ENCODE results near the gene ZER1.

The ZER1 gene

DNA sequence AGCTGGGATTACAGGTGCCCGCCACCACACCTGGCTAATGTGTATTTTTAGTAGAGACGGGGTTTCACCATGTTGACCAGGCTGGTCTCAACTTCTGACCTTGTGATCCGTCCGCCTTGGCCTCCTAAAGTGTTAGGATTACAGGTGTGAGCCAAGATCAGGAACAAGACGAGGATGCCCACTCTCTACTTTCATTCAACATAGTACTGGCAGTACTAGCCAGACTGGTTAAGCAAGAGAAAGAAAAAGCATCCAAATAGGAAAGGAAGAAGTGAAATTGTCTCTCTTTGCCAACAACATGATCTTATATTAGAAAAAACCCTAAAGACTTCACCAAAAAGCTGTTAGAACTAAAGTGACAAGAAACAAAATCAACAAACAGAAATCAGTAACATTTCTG is 39.1 kb upstream of the ZER1 start:
- TF ChIP-seq, protein P1, sequence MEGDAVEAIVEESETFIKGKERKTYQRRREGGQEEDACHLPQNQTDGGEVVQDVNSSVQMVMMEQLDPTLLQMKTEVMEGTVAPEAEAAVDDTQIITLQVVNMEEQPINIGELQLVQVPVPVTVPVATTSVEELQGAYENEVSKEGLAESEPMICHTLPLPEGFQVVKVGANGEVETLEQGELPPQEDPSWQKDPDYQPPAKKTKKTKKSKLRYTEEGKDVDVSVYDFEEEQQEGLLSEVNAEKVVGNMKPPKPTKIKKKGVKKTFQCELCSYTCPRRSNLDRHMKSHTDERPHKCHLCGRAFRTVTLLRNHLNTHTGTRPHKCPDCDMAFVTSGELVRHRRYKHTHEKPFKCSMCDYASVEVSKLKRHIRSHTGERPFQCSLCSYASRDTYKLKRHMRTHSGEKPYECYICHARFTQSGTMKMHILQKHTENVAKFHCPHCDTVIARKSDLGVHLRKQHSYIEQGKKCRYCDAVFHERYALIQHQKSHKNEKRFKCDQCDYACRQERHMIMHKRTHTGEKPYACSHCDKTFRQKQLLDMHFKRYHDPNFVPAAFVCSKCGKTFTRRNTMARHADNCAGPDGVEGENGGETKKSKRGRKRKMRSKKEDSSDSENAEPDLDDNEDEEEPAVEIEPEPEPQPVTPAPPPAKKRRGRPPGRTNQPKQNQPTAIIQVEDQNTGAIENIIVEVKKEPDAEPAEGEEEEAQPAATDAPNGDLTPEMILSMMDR (IDR thresholded peaks at IDR 0.05; ENCODE audit: insufficient read depth, low read depth, low read length, missing control alignments): no peak
- DNase-seq (ENCODE audit: low read depth): no peak
- no peak overlapping the region for H3K4me3 ChIP-seq (ENCODE audit: low read depth, low read length)

DNA sequence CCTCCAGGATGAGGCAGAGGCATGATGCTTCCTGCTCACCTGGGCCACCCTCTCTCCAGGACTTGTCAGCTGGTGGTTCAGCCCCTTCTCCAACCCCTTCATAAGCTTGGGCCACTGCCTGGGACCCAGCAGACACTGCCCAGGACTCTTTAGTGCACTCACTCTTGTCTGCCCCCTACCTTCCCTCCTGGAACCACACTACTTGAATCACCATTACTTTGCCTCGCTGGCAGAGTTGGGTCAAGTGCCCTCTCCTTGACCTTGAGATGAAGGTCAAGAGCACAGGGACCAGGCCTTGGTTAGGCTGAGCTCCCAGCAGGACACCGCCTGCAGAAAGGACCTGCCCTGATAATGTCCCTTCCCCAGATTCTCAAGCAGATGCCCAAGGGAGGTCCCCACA is 38.1 kb upstream of the ZER1 start:
- no peak for DNase-seq (ENCODE audit: low read depth)
- no peak overlapping the region for H3K4me3 ChIP-seq (ENCODE audit: low read depth, low read length)
- TF ChIP-seq, protein P1 (IDR thresholded peaks at IDR 0.05; ENCODE audit: insufficient read depth, low read depth, low read length, missing control alignments): no peak

DNA sequence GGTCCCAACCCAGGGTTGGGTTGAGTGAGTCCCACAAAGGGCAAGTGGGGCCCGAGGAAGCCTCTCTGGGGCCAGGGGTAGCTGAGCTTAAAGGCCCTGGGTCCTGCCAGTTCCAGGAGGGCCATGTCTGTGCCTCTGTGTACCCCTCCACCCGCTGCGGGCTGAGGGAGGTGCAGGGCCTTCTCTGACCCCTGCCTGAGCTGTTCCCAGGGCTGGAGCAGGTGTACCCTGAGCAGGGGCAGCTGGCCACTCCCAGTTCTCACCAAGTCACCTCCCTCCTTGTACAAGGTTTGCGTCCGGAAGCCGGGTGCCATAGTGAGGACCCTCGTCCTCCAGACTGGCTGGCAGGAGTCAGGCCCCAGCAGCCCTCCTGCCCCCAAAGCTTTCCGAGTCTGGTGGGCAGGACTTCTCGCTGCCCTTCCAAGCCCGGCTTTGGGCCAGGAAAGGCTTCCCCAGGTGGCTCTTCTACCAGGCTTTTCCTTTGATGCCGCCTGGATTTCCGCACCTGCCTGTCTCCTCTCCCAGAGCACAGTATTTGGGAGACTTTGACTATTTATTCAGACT is 37.4 kb upstream of the ZER1 start:
- no peak for DNase-seq (ENCODE audit: low read depth)
- TF ChIP-seq, protein P1 (IDR thresholded peaks at IDR 0.05; ENCODE audit: insufficient read depth, low read depth, low read length, missing control alignments): no peak
- H3K4me3 ChIP-seq (ENCODE audit: low read depth, low read length): no peak overlapping the region

DNA sequence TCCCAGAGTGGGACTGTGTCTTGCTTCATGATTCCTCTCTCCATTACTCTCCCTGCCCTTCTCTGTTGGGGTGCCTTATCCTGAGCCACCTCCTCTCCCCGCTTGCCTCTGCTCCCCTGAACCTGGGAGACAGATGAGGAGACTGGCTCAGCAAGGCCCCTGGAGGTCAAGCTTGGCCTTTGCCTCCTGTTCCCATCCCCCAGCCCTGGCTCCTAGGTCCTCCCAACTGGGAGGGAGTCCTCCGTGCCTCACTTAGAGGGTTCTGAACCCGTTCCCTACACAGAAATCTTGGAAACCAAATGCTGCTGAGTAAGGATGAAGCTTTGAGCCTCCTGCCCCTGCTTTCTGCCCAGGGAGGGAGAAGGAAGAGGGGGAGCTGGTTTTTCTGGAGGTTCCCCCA is 36.8 kb upstream of the ZER1 start:
- TF ChIP-seq, protein P1 (IDR thresholded peaks at IDR 0.05; ENCODE audit: insufficient read depth, low read depth, low read length, missing control alignments): no peak
- DNase-seq (ENCODE audit: low read depth): no peak
- H3K4me3 ChIP-seq (ENCODE audit: low read depth, low read length): no peak overlapping the region

DNA sequence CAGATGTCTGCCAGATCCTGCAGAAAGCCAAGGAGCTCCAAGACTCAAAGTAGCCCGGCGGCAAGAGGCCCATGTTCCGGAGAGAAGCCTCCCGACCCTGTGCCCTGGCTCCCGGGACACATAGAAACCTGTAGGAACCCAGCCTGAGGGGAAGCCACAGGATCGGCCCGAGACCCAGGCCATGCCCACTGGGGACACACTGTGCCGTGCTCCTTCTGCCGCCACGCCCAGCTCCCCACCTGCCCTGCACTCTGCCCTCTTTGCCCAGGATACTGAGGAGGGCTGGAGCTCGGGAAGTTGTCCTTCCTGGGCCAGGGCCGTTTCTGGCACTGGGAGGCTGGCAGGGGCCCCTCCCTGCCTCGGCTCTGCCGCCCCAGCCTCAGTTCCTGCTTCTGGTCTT is 36.1 kb upstream of the ZER1 start:
- TF ChIP-seq, protein P1 (IDR thresholded peaks at IDR 0.05; ENCODE audit: insufficient read depth, low read depth, low read length, missing control alignments): no peak
- no peak for DNase-seq (ENCODE audit: low read depth)

DNA sequence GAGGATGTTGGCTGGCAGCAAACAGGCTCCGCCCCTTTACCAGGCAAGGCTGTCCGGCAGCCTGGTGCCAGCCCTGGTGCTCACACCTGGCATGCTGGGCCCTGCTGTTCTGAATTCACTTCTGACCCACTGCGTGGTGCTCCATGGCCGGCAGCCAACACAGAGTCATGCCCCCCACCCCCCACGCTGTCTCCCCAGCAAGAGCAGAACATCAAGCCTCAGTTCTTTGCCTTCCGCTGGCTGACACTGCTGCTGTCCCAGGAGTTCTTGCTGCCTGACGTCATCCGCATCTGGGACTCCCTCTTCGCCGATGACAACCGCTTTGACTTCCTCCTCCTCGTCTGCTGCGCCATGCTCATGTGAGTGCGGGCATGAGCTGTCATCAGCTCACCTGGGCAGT is 33.9 kb upstream of the ZER1 start:
- H3K4me3 ChIP-seq (ENCODE audit: low read depth, low read length): no peak overlapping the region
- TF ChIP-seq, protein P1 (IDR thresholded peaks at IDR 0.05; ENCODE audit: insufficient read depth, low read depth, low read length, missing control alignments): no peak
- no peak for DNase-seq (ENCODE audit: low read depth)

More for the DNA sequence above, 36.1 kb upstream of the ZER1 start:
- no peak overlapping the region for H3K4me3 ChIP-seq (ENCODE audit: low read depth, low read length)

DNA sequence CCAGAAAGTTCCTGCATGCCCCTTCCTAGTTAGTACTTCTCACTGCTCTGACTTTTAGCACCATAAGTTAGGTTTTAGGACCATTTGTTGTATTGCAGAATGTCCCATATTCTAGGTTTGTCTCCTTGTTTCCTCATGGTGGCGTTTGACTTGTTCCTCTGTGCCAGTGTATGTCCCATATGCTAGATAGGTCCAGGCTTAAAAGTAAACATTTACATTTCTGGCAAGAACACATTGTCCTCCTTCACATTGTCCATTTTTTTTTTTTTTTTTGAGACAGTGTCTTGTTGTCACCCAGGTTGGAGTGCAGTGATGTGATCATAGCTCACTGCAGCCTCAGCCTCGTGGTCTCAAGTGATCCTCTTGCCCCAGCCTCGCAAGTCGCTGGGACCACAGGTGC is 30.8 kb upstream of the ZER1 start:
- H3K4me3 ChIP-seq (ENCODE audit: low read depth, low read length): no peak overlapping the region
- no peak for DNase-seq (ENCODE audit: low read depth)
- TF ChIP-seq, protein P1 (IDR thresholded peaks at IDR 0.05; ENCODE audit: insufficient read depth, low read depth, low read length, missing control alignments): no peak

All from GM12865 (cell line).